KBM-7 (cell line): ENCODE results near the gene MYO1B.

Source experiments
- DNase-seq: peaks from one replicate; pipeline ENCODE4 v3.0.0-alpha.2; 2015
- in situ Hi-C: fragments of 300-500 bp; cut with MboI; formaldehyde crosslinking; loops from 2 replicates; pipeline ENCODE4 v1.14.3; 2020; ENCODE audit warnings: low sequenced_read_pairs, low pct_unique_long_range_greater_than_20kb, mixed read lengths

MYO1B gene

GRCh38 chr2:191285252-191285651 is 40.0 kb downstream of the MYO1B start:
- in situ Hi-C loops = no loop called here
- DNase-seq = no peak

- in situ Hi-C loops = no loop called here
- no peak for DNase-seq
These were observed 42.6 kb downstream of the MYO1B start for GRCh38 chr2:191287820-191288219.

GRCh38 chr2:191289049-191289448 is 43.8 kb downstream of the MYO1B start:
- in situ Hi-C loops = no loop called here
- DNase-seq = no peak

- DNase-seq = no peak
- in situ Hi-C loops = no loop called here
These were observed 46.3 kb downstream of the MYO1B start for GRCh38 chr2:191291471-191291870.

GRCh38 chr2:191292869-191293268 is 47.7 kb downstream of the MYO1B start:
- in situ Hi-C loops = no loop called here
- DNase-seq = no peak

- in situ Hi-C loops = no loop called here
- DNase-seq = no peak
These were observed 49.9 kb downstream of the MYO1B start for GRCh38 chr2:191295088-191295487.

- DNase-seq = no peak
- in situ Hi-C loops = no loop called here
These were observed 51.1 kb downstream of the MYO1B start for GRCh38 chr2:191296083-191297006.

- in situ Hi-C loops = no loop called here
- DNase-seq = no peak
These were observed 51.8 kb downstream of the MYO1B start for GRCh38 chr2:191297033-191297432.

GRCh38 chr2:191298306-191298705 is 53.1 kb downstream of the MYO1B start:
- DNase-seq = no peak
- in situ Hi-C loops = no loop called here

GRCh38 chr2:191299010-191299409 is 53.8 kb downstream of the MYO1B start:
- in situ Hi-C loops = no loop called here
- DNase-seq = no peak

GRCh38 chr2:191299866-191300265 is 54.7 kb downstream of the MYO1B start:
- in situ Hi-C loops = no loop called here
- no peak for DNase-seq

GRCh38 chr2:191301971-191302370 is 56.8 kb downstream of the MYO1B start:
- no peak for DNase-seq
- in situ Hi-C loops = no loop called here

- DNase-seq = peak; percentile 52
- in situ Hi-C loops = no loop called here
These were observed 57.4 kb downstream of the MYO1B start for GRCh38 chr2:191302459-191303139.

GRCh38 chr2:191303140-191304005 is 58.2 kb downstream of the MYO1B start:
- in situ Hi-C loops = no loop called here
- DNase-seq = no peak

- in situ Hi-C loops = no loop called here
- no peak for DNase-seq
These were observed 60.0 kb downstream of the MYO1B start for GRCh38 chr2:191304939-191305875.

- DNase-seq = no peak
- in situ Hi-C loops = no loop called here
These were observed 62.8 kb downstream of the MYO1B start for GRCh38 chr2:191308026-191308425.

GRCh38 chr2:191311156-191311555 is 66.0 kb downstream of the MYO1B start:
- DNase-seq = no peak
- in situ Hi-C loops = no loop called here

- DNase-seq = peak; percentile 19
- in situ Hi-C loops = no loop called here
These were observed 66.4 kb downstream of the MYO1B start for GRCh38 chr2:191311627-191312026.

GRCh38 chr2:191312163-191312562 is 67.0 kb downstream of the MYO1B start:
- in situ Hi-C loops = no loop called here
- no peak for DNase-seq
